Erythroblast (primary cell): ENCODE results near the gene GPR42.

Experiments used
- GATA1 ChIP-seq: IDR thresholded peaks from 2 replicates; pipeline ENCODE4 v1.6.1; 2011; ENCODE audit warnings: low read depth, mild to moderate bottlenecking, control low read depth, low read length, moderate library complexity
- POLR2A ChIP-seq: IDR thresholded peaks from 2 replicates; pipeline ENCODE4 v1.6.1; 2011; ENCODE audit warnings: mild to moderate bottlenecking, low read length

DNA sequence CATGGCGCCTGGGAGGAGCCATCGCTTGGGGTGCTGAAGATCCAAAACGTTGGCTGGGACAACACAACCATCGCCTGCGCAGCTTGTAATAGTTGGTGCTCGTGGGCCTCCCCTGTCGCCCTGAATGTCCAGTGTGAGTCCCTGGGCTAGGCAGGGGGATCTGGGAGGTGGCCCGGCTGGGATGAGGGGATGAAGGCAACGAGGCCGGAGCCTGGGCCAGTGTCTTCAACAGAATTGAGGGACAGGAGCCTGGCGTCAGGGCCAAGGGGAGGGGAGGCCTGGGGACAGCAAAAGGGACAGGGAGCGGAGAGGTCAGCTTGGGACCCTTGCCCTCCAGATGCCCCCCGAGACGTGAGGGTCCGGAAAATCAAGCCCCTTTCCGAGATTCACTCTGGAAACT, 29.9 kb upstream of the GPR42 start:
- TF ChIP-seq POLR2A: no peak
- no peak for TF ChIP-seq GATA1
